Caco-2 (cell line): ENCODE results near the gene FUT6. TPM values are rescaled to one million over a fixed set of nuclear protein-coding genes. Genes with fewer than 3 reads are reported as not detected.
"Not testable (repeated sequence)": the region's sequence is repeated elsewhere in the genome, so short reads cannot be mapped to it uniquely, and the experiment has no call there.

Experiments used
- BruUV-seq: library from RNA; stranded (reverse); fragments of 400-500 nt; replicated peaks from 2 replicates; lab custom pipeline; 2021; lab: Mats Ljungman, UMichigan
- CTCF ChIA-PET: fragments of 300-600 bp; sonication (Branson Sonifier 250); formaldehyde crosslinking; loops from one replicate; lab custom pipeline; 2022; ENCODE audit warnings: antibody characterized with exemption; lab: Charles Lee
- POLR2A ChIA-PET: fragments of 300-600 bp; sonication (Branson Sonifier 250); formaldehyde crosslinking; loops from one replicate; lab custom pipeline; 2022; ENCODE audit warnings: antibody characterized with exemption; lab: Charles Lee
- DNase-seq, 2 experiments: peaks; one replicate each; pipeline versions ENCODE4 v3.0.0 to v3.0.0-alpha.2; 2020 to 2022
- H3K27me3 ChIP-seq: replicated peaks from 2 replicates; pipeline ENCODE4 v1.6.0; 2011; ENCODE audit warnings: low read length; ENCODE audit not compliant: control insufficient read depth, insufficient read depth
- H3K36me3 ChIP-seq: 2 replicates; pipeline ENCODE4 v1.5.1; 2011; ENCODE audit warnings: low read length; ENCODE audit not compliant: control insufficient read depth, insufficient read depth
- H3K4me1 ChIP-seq: fragments of 250-450 bp; sonication (Bioruptor Pico); 2 replicates; pipeline ENCODE4 v1.5.1; 2020; ENCODE audit warnings: mild to moderate bottlenecking
- H3K4me3 ChIP-seq: 2 replicates; pipeline ENCODE4 v1.5.1; 2011; ENCODE audit warnings: low read depth, mild to moderate bottlenecking, control low read depth, low read length
- H3K9me3 ChIP-seq: fragments of 250-450 bp; sonication (Bioruptor Pico); 2 replicates; pipeline ENCODE4 v1.5.1; 2020; ENCODE audit warnings: mild to moderate bottlenecking, moderate library complexity
- H3K27ac Mint-ChIP-seq: one replicate; pipeline ENCODE4 v1.8.0; 2022; ENCODE audit warnings: mixed read lengths; ENCODE audit not compliant: unreplicated experiment
- H3K27me3 Mint-ChIP-seq: one replicate; pipeline ENCODE4 v1.8.0; 2022; ENCODE audit warnings: mixed read lengths; ENCODE audit not compliant: insufficient read depth, unreplicated experiment
- H3K36me3 Mint-ChIP-seq: one replicate; pipeline ENCODE4 v1.8.0; 2022; ENCODE audit warnings: mild to moderate bottlenecking, mixed read lengths; ENCODE audit not compliant: insufficient read depth, unreplicated experiment
- H3K4me1 Mint-ChIP-seq: one replicate; pipeline ENCODE4 v1.8.0; 2022; ENCODE audit warnings: low read depth, mixed read lengths; ENCODE audit not compliant: unreplicated experiment
- H3K4me3 Mint-ChIP-seq: one replicate; pipeline ENCODE4 v1.8.0; 2022; ENCODE audit warnings: mild to moderate bottlenecking, moderate library complexity, mixed read lengths; ENCODE audit not compliant: unreplicated experiment
- H3K9me3 Mint-ChIP-seq: one replicate; pipeline ENCODE4 v1.8.0; 2022; ENCODE audit warnings: mixed read lengths; ENCODE audit not compliant: unreplicated experiment
- CTCF ChIP-seq, 2 experiments: fragments of 200-600 bp in 1 of 2; IDR thresholded peaks; 1 replicate in 1 of 2; 2 replicates in 1 of 2; pipeline versions ENCODE4 v1.5.1 to v1.8.0; 2011 to 2022; ENCODE audit warnings: antibody characterized with exemption in 1 of 2, control low read depth in 1 of 2, inconsistent platforms in 1 of 2, low read depth in 1 of 2, low read length in 1 of 2, mild to moderate bottlenecking in 1 of 2, moderate library complexity in 1 of 2; ENCODE audit not compliant: insufficient read depth in 1 of 2, severe bottlenecking in 1 of 2, unreplicated experiment in 1 of 2
- intact Hi-C: fragments of 100-400 bp; cut with micrococcal nuclease; formaldehyde crosslinking; loops from one replicate; pipeline ENCODE4 v1.10.0; 2022; ENCODE audit not compliant: unreplicated experiment
- total RNA-seq: library from RNA; stranded (reverse); gene quantifications from 2 replicates; pipeline ENCODE4 v1.2.3, GENCODE V29; 2022

The FUT6 gene
- total RNA-seq, 1 experiment from 2014 or later: not detected

DNA sequence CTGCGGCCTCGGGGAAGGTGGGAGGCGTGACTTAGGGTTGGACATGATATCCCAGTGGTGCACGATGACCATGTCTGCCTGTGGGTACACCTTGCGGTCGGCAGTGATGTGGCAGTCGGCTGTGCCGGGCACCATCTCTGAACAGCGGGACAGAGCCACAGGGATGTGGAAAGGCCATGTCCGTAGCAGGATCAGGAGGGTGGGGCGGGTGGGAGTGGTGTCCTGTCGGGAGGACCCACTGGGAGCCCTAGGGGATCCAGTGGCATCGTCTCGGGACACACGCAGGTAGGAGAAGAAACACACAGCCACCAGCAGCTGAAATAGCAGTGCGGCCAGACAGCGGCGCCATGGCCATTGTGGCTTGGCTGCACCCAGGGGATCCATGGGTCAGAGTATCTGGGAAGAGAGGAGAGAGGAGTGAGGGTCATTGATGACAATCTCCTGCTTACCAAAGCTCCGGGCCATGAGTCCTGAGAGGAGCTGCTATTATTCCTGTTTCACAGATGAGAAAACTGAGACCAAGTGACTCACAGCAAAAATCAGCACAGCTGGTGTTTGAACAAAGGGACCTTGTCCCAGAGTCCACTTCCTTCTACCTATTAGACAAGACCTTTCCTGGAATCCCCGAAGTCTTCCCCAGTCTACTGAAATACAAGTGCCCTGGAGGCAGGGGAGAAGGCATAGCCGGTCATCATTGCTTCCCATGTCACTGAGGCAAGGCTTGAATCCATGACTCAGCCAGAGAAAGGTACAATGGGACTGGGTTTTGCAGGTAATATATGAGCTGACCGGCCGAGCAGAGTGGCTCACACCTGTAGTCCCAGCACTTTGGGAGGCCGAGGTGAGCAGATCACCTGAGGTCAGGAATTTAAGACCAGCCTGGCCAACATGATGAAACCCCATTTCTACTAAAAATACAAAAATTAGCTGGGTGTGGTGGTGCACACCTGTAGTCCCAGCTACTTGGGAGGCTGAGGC is 5.2 kb upstream of the FUT6 start:
- TF ChIP-seq CTCF (IDR thresholded peaks at IDR 0.05; ENCODE audit: insufficient read depth in 1 of 2, low read depth in 1 of 2, low read length in 1 of 2, severe bottlenecking in 1 of 2, unreplicated experiment in 1 of 2): no peak
- Mint-ChIP-seq H3K4me3 (no peak overlapping the region), H3K4me1 (no peaks in the 10 kb centered on the region), H3K27ac (no peak overlapping the region), H3K36me3 (no peaks in the 10 kb centered on the region), H3K27me3 (no peaks in the 10 kb centered on the region), H3K9me3 (no peaks in the 10 kb centered on the region)
- H3K4me1 ChIP-seq: no peaks in the 10 kb centered on the region
- CTCF ChIA-PET: no interaction called here
- no peaks in the 10 kb centered on the region for H3K36me3 ChIP-seq
- H3K4me3 ChIP-seq: no peak overlapping the region
- intact Hi-C loops: no loop called here
- no peaks in the 10 kb centered on the region for H3K27me3 ChIP-seq
- no peak for DNase-seq
- BruUV-seq: no TSS peak
- no peaks in the 10 kb centered on the region for H3K9me3 ChIP-seq
- POLR2A ChIA-PET: no interaction called here

GRCh38 chr19:5843295-5843927 is 3.9 kb upstream of the FUT6 start:
- no peak overlapping the region for H3K4me3 Mint-ChIP-seq
- H3K27ac Mint-ChIP-seq: no peak overlapping the region
- Histone ChIP-seq H3K4me1 (no peaks in the 10 kb centered on the region), H3K27me3 (no peaks in the 10 kb centered on the region), H3K4me3 (no peak overlapping the region), H3K9me3 (no peaks in the 10 kb centered on the region), H3K36me3 (no peaks in the 10 kb centered on the region)
- H3K27me3 Mint-ChIP-seq: no peaks in the 10 kb centered on the region
- TF ChIP-seq CTCF (IDR thresholded peaks at IDR 0.05; ENCODE audit: insufficient read depth in 1 of 2, low read depth in 1 of 2, low read length in 1 of 2, severe bottlenecking in 1 of 2, unreplicated experiment in 1 of 2): no peak
- ChIA-PET CTCF (no interaction called here), POLR2A (no interaction called here)
- H3K4me1 Mint-ChIP-seq: no peaks in the 10 kb centered on the region
- no peaks in the 10 kb centered on the region for H3K9me3 Mint-ChIP-seq
- intact Hi-C loops: no loop called here
- BruUV-seq: no TSS peak
- DNase-seq: no peak
- no peaks in the 10 kb centered on the region for H3K36me3 Mint-ChIP-seq

DNA sequence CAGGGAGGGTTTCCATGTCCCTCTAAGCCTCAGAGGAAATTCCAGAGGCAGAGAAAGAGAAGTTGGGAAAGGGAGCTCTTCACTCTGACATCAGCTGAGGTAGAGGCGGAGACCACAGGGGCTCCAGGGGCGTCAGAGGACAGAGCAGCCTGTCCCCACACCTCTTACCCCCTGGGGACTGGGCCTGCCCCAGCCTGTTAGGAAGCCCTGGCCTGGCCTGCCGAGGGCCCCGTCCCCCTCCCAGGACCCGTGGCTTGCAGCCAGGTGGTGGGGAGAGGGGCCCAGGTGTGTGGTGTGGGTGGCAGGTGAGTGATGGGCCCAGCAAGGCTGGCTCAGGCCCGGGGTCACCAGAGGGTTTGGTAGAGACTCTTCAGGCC is 2.2 kb upstream of the FUT6 start:
- H3K9me3 Mint-ChIP-seq, H3K36me3 ChIP-seq, H3K9me3 ChIP-seq, H3K4me1 Mint-ChIP-seq, CTCF ChIA-PET, H3K27me3 ChIP-seq, DNase-seq, H3K36me3 Mint-ChIP-seq, intact Hi-C loops, H3K4me1 ChIP-seq, H3K4me3 Mint-ChIP-seq, H3K27ac Mint-ChIP-seq, BruUV-seq, H3K27me3 Mint-ChIP-seq, H3K4me3 ChIP-seq: not testable (repeated sequence)
- POLR2A ChIA-PET: interaction anchor here (1.6 kb wide), 1 partner anchor 13 kb away, joined by 5 read pairs; no protein-coding TSS in a partner anchor
